Testis (tissue), 3 donors: ENCODE data around the gene RASD2. TPM values are rescaled to one million over a fixed set of nuclear protein-coding genes. Genes with fewer than 3 reads are reported as not detected.

Experiments
- DNase-seq: peaks from one replicate; pipeline ENCODE4 v3.0.0-alpha.2; 2019
- H3K27ac ChIP-seq, 2 donors: fragments of 200-600 bp; sonication (generic); one replicate each; pipeline ENCODE4 v1.5.1; 2019
- H3K27me3 ChIP-seq: fragments of 200-600 bp; sonication (generic); one replicate; pipeline ENCODE4 v1.5.1; 2019
- H3K36me3 ChIP-seq: fragments of 200-600 bp; sonication (generic); one replicate; pipeline ENCODE4 v1.5.1; 2017; ENCODE audit warnings: low read depth; ENCODE audit errors: missing control alignments
- H3K4me1 ChIP-seq: fragments of 200-600 bp; sonication (generic); one replicate; pipeline ENCODE4 v1.5.1; 2019
- H3K4me3 ChIP-seq, 2 donors: fragments of 200-600 bp; sonication (generic); one replicate each; pipeline ENCODE4 v1.5.1; 2017 to 2019
- H3K9me3 ChIP-seq: fragments of 200-600 bp; sonication (generic); one replicate; pipeline ENCODE4 v1.5.1; 2017
- POLR2A ChIP-seq: fragments of 450-650 bp; IDR thresholded peaks from one replicate; pipeline ENCODE4 v1.6.1; 2017; ENCODE audit warnings: antibody characterized with exemption, mild to moderate bottlenecking, moderate library complexity
- WGBS, 2 donors: methylation state at CpG; one replicate each; pipeline ENCODE4 v1.1.5; 2018; 5-methylcytosine and 5-hydroxymethylcytosine counted together
- intact Hi-C: fragments of 100-400 bp; cut with DNase I; formaldehyde crosslinking; loops from one replicate; pipeline ENCODE4 v1.15.1; 2023; ENCODE audit warnings: low total_unique reads
- polyA plus RNA-seq: library from polyadenylated mRNA; stranded (reverse); fragments of 350-450 nt; fragmentation: Illumina TruSeq; extraction: RNeasy Lipid Tissue Mini Kit (QIAGEN cat#74804); gene quantifications from one replicate; pipeline ENCODE4 v1.2.3, GENCODE V29; 2014; ENCODE audit warnings: low read depth, low replicate concordance; ENCODE audit not compliant: insufficient read depth
- total RNA-seq, 2 donors: library from RNA; depleted of rRNA; stranded (reverse); fragments of >200 nt; gene quantifications; one replicate each; pipeline ENCODE4 v1.2.3, GENCODE V29; 2016
- TF ChIP-seq, protein P1 (sequence below), 3 experiments: fragments of 450-650 bp in 2 of 3; fragments of 200-600 bp in 1 of 3; sonication (generic) in 1 of 3; IDR thresholded peaks; one replicate each; pipeline ENCODE4 v1.5.1; 2016 to 2019; ENCODE audit warnings: antibody characterized with exemption in 3 of 3, mild to moderate bottlenecking in 2 of 3, moderate library complexity in 1 of 3

The RASD2 gene
- total and polyA plus RNA-seq, 3 donors from 2014 or later, result 1.2 to 1.7 (median 1.7) TPM

DNA sequence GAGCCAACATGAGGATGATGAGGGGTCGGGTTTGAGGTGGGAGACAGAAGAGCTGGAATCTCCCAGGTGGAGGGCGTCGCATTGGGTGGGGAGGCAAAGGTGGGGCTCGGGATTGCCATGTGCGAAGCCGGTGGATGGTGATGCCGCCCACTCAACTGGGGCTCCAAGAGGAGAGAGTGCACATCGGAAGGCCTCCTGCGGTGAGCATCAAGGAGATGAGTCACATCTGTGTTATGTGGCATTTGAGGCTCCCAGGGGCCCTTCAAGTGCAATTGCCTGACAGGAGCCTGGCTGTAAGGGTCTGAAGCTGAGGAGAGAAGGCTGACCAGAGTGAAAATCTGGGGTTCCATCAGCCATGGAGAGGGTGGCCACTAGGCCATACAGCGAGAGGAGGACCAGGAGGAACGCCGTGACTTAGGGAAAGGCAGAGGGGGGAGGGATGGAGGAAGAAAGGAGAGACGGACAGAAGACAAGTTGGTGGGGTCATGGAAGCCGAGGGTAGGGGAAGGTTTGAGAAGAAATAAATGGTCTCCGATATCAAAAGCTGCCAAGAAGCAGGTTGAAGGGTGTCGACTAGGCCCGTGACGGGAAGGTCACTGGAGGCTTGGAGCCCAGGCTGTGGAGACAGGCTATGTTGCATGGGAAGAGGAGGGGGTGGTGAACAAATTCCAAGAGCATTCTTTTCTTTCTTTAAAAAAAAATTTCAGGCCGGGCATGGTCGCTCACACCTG, 21.3 kb downstream of the RASD2 start:
- DNase-seq, result no peak
- intact Hi-C loops, result no loop called here
- Histone ChIP-seq H3K9me3 (no peaks in the 10 kb centered on the region), H3K27me3 (no peaks in the 10 kb centered on the region), H3K4me3 (no peak overlapping the region), H3K27ac (no peak overlapping the region), H3K36me3 (no peaks in the 10 kb centered on the region), H3K4me1 (peaks cover 5% of the 10 kb centered on the region)
- WGBS, 2 donors, result 92 to 93% methylated on average over 20 of the region's 20 CpGs
- no peak for TF ChIP-seq POLR2A
- TF ChIP-seq, protein P1, sequence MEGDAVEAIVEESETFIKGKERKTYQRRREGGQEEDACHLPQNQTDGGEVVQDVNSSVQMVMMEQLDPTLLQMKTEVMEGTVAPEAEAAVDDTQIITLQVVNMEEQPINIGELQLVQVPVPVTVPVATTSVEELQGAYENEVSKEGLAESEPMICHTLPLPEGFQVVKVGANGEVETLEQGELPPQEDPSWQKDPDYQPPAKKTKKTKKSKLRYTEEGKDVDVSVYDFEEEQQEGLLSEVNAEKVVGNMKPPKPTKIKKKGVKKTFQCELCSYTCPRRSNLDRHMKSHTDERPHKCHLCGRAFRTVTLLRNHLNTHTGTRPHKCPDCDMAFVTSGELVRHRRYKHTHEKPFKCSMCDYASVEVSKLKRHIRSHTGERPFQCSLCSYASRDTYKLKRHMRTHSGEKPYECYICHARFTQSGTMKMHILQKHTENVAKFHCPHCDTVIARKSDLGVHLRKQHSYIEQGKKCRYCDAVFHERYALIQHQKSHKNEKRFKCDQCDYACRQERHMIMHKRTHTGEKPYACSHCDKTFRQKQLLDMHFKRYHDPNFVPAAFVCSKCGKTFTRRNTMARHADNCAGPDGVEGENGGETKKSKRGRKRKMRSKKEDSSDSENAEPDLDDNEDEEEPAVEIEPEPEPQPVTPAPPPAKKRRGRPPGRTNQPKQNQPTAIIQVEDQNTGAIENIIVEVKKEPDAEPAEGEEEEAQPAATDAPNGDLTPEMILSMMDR (IDR thresholded peaks at IDR 0.05), result no peak

DNA sequence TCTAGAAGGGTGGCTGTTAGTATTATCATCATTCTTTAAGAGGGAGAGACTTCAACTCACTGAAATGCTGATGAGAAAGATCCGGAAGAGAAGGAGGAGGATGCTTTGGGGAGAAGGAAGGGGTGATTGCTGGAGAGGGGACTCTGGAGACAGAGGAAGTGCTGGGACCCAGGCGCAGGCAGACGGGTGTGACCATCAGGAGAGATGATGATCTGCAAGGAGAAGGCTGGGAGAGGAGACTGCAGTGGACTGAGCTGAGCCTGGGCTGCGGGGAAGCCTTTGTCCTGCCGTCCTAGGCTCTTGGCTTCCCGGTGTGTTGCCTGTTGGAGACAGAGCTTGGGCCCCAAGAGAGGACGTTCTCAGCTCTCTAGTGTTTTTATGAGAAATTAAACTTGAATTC, 22.6 kb downstream of the RASD2 start:
- DNase-seq, result no peak
- no peaks in the 10 kb centered on the region for H3K36me3 ChIP-seq
- no peaks in the 10 kb centered on the region for H3K27me3 ChIP-seq
- H3K9me3 ChIP-seq, result no peaks in the 10 kb centered on the region
- TF ChIP-seq, protein P1 (IDR thresholded peaks at IDR 0.05), result no peak
- TF ChIP-seq POLR2A, result no peak
- H3K4me3 ChIP-seq, result no peak overlapping the region
- intact Hi-C loops, result no loop called here
- H3K4me1 ChIP-seq, result peaks cover 5% of the 10 kb centered on the region
- H3K27ac ChIP-seq, result no peak overlapping the region
- WGBS, 2 donors, result 64 to 65% methylated on average over 7 of the region's 7 CpGs

DNA sequence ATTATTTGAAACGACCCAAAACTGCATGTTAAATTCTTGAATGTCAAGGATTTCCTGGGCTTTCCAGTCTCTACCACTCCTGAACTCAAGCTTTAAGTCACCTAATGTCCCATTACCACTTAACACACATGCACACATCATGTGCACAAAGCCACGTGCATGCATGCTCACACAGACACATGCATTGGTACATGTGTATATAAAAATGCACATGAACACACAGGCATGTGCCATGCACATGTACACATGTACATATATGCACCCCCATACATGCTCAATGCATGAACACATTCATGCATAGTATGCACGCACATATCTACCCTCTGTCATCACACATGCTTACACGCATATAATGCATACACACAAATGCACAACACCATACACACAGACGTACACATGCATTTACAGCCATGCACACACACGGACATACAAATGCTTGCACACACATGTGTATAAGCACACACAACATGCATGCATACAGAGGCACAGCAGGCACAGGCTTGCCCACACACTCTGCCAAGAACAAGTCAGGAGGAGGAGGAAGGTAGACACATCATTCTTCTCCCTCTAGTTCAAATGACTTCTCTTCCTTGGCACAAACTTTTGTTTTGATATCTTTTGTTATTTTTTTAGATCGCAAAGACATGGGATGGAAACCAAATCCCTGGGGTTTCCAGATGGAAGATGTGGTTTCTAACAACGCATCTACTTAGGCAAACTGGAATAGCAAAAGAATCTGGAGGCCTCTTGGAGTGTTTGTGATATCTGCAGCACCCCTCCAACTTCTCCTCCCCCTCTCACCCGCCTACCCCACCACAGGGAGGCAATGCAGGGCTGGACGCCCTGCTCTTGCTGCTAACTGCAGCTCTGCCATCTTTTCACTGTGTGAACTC, 24.6 kb downstream of the RASD2 start:
- Histone ChIP-seq H3K4me3 (no peak overlapping the region), H3K27me3 (no peaks in the 10 kb centered on the region), H3K9me3 (no peaks in the 10 kb centered on the region), H3K36me3 (no peaks in the 10 kb centered on the region), H3K4me1 (peaks cover 5% of the 10 kb centered on the region), H3K27ac (no peak overlapping the region)
- DNase-seq, result no peak
- intact Hi-C loops, result no loop called here
- TF ChIP-seq, protein P1 (IDR thresholded peaks at IDR 0.05), result no peak
- TF ChIP-seq POLR2A, result no peak
- WGBS, 2 donors, result 57 to 70% methylated on average over 10 of the region's 10 CpGs

DNA sequence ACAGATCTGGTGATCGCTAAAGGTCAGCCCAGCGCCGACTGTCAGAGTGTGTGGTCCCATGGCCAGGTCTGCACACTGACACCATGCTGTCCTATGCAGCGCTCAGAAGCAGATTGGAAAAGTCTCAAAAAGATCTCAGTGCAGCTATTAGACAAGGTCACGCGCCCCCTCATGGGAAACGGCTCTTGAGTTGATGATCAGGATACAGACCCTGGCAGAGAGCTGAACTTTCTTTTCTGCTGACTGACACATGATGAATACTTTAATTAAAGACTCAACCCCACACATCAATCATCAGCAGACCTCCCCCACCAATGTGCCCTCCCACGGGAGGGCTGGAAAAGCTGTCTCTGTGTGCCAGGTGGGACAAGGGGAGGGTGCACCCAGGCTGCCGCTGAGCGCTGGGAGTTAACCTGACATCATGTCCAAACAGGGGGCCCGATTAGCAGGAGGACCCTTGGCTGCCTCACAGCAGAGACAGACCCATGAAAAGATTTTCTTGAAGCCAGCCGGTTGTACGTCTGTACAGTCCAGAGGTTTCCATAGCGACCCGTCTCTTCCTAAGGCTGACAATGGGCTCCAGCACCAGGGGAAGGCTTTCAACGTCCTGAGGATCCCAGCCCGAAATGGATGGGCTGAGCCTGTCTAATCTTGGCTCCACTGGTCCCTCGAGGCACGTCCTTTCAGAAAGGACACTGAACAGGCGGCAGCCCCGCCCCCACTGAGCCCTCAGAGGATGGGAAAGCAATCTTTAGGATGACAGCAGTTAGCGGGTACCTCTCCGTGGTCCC, 26.9 kb downstream of the RASD2 start:
- no peaks in the 10 kb centered on the region for H3K36me3 ChIP-seq
- H3K27ac ChIP-seq, result no peak overlapping the region
- no peaks in the 10 kb centered on the region for H3K9me3 ChIP-seq
- no peak for DNase-seq
- WGBS, 2 donors, result 47 to 63% methylated on average over 16 to 23 of the region's 23 CpGs
- peaks cover 5% of the 10 kb centered on the region for H3K4me1 ChIP-seq
- no peak overlapping the region for H3K4me3 ChIP-seq
- H3K27me3 ChIP-seq, result no peaks in the 10 kb centered on the region
- TF ChIP-seq, protein P1 (IDR thresholded peaks at IDR 0.05), result no peak
- TF ChIP-seq POLR2A, result no peak
- intact Hi-C loops, result no loop called here
